Bronchial epithelial cell (primary cell): ENCODE measurements around the gene TMEM191C. TPM values are rescaled to one million over a fixed set of nuclear protein-coding genes. Genes with fewer than 3 reads are reported as not detected.
"Not testable (repeated sequence)": the region's sequence is repeated elsewhere in the genome, so short reads cannot be mapped to it uniquely, and the experiment has no call there.

Source experiments
- DNase-seq: peaks from one replicate; pipeline ENCODE4 v3.0.0-alpha.2; 2010; ENCODE audit warnings: low read depth
- FAIRE-seq: peaks from 2 replicates; lab custom pipeline; 2011; peaks lifted over from hg19 to GRCh38; lab: Jason Lieb, UNC
- H3K27me3 ChIP-seq: 2 replicates; pipeline ENCODE4 v1.5.1; 2011; ENCODE audit warnings: low read length; ENCODE audit not compliant: control insufficient read depth, insufficient read depth
- H3K36me3 ChIP-seq: 2 replicates; pipeline ENCODE4 v1.5.1; 2011; ENCODE audit warnings: low read length; ENCODE audit not compliant: control insufficient read depth, insufficient read depth
- H3K4me3 ChIP-seq: 2 replicates; pipeline ENCODE4 v1.5.1; 2011; ENCODE audit warnings: mild to moderate bottlenecking, low read depth, low read length, control low read depth
- total RNA-seq: library from RNA; depleted of rRNA; stranded (reverse); fragments of >200 nt; gene quantifications from 2 replicates; pipeline ENCODE4 v1.2.1, GENCODE V29; 2014

The TMEM191C gene
- total RNA-seq, 1 donor from 2014 or later = 1.3 TPM

GRCh38 chr22:21490556-21490955 is 23.4 kb downstream of the TMEM191C start:
- not testable (repeated sequence) for DNase-seq, H3K4me3 ChIP-seq, H3K27me3 ChIP-seq, FAIRE-seq, H3K36me3 ChIP-seq

GRCh38 chr22:21492271-21492670 is 25.1 kb downstream of the TMEM191C start:
- not testable (repeated sequence) for FAIRE-seq, DNase-seq, H3K36me3 ChIP-seq, H3K4me3 ChIP-seq, H3K27me3 ChIP-seq

GRCh38 chr22:21493789-21494782 is 26.9 kb downstream of the TMEM191C start:
- not testable (repeated sequence) for H3K4me3 ChIP-seq, FAIRE-seq, DNase-seq, H3K27me3 ChIP-seq, H3K36me3 ChIP-seq

GRCh38 chr22:21497984-21498383 is 30.8 kb downstream of the TMEM191C start:
- H3K4me3 ChIP-seq, H3K27me3 ChIP-seq, FAIRE-seq, DNase-seq, H3K36me3 ChIP-seq: not testable (repeated sequence)

- H3K27me3 ChIP-seq, DNase-seq, H3K4me3 ChIP-seq, FAIRE-seq, H3K36me3 ChIP-seq: not testable (repeated sequence)
These were observed 31.3 kb downstream of the TMEM191C start for GRCh38 chr22:21498489-21498888.

GRCh38 chr22:21499623-21500506 is 32.7 kb downstream of the TMEM191C start:
- H3K4me3 ChIP-seq, DNase-seq, H3K27me3 ChIP-seq, FAIRE-seq, H3K36me3 ChIP-seq: not testable (repeated sequence)

GRCh38 chr22:21510397-21510796 is 43.2 kb downstream of the TMEM191C start:
- not testable (repeated sequence) for H3K27me3 ChIP-seq, DNase-seq, H3K4me3 ChIP-seq, FAIRE-seq, H3K36me3 ChIP-seq

- DNase-seq, H3K27me3 ChIP-seq, FAIRE-seq, H3K36me3 ChIP-seq, H3K4me3 ChIP-seq: not testable (repeated sequence)
These were observed 44.8 kb downstream of the TMEM191C start for GRCh38 chr22:21512022-21512421.

- FAIRE-seq, H3K4me3 ChIP-seq, H3K36me3 ChIP-seq, H3K27me3 ChIP-seq, DNase-seq: not testable (repeated sequence)
These were observed 46.9 kb downstream of the TMEM191C start for GRCh38 chr22:21514117-21514516.

GRCh38 chr22:21515234-21515633 is 48.0 kb downstream of the TMEM191C start:
- FAIRE-seq, H3K27me3 ChIP-seq, H3K4me3 ChIP-seq, H3K36me3 ChIP-seq, DNase-seq: not testable (repeated sequence)

GRCh38 chr22:21516522-21516921 is 49.3 kb downstream of the TMEM191C start:
- H3K4me3 ChIP-seq, FAIRE-seq, H3K36me3 ChIP-seq, H3K27me3 ChIP-seq, DNase-seq: not testable (repeated sequence)

- not testable (repeated sequence) for DNase-seq, H3K27me3 ChIP-seq, FAIRE-seq, H3K36me3 ChIP-seq, H3K4me3 ChIP-seq
These were observed 50.0 kb downstream of the TMEM191C start for GRCh38 chr22:21516970-21517764.
